K562 (cell line): Measurements from ENCODE around the gene OVCH2. TPM values are rescaled to one million over a fixed set of nuclear protein-coding genes. Genes with fewer than 3 reads are reported as not detected.

Source experiments
- ATAC-seq: fragments of 200-7000 bp; cut with Tn5 transposase; 3 replicates; pipeline ENCODE4 v1.9.1; 2020; ENCODE audit warnings: moderate library complexity
- BruUV-seq: library from RNA; stranded (reverse); fragments of 400-500 nt; replicated peaks from 2 replicates; lab custom pipeline; 2021; lab: Mats Ljungman, UMichigan
- CTCF ChIA-PET: fragments of 300-600 bp; formaldehyde crosslinking; extraction: SDS; loops from one replicate; lab custom pipeline; 2021; ENCODE audit warnings: low intra/inter-chr PET ratio; lab: Yijun Ruan, JAX
- POLR2A ChIA-PET: fragments of 300-600, 350-650 bp; sonication (Branson Sonifier 250); formaldehyde crosslinking; extraction: SDS; loops from one replicate; lab custom pipeline; 2021; ENCODE audit warnings: antibody characterized with exemption, inconsistent platforms; lab: Yijun Ruan, JAX
- DNase-seq, 4 experiments: peaks; one replicate each; pipeline versions ENCODE4 v3.0.0 to v3.0.0-alpha.2; 2011 to 2018; ENCODE audit warnings: low spot score in 3 of 4, mixed read lengths in 3 of 4; ENCODE audit errors: extremely low read depth in 1 of 4
- FAIRE-seq: peaks from 2 replicates; lab custom pipeline; 2011; peaks lifted over from hg19 to GRCh38; lab: Jason Lieb, UNC
- H2AFZ ChIP-seq: 2 replicates; pipeline ENCODE4 v1.6.0; 2011; ENCODE audit warnings: low read depth, low read length, control low read depth, inconsistent platforms
- H3K27ac ChIP-seq: fragments of 200-600 bp; 3 replicates; pipeline ENCODE4 v1.8.0; 2011; ENCODE audit warnings: low read depth, mild to moderate bottlenecking, control low read depth, inconsistent platforms, low read length, moderate library complexity, mixed read lengths; ENCODE audit errors: extremely low read depth
- H3K27me3 ChIP-seq, 2 experiments: fragments of 300-600 bp in 1 of 2; 2 replicates in 1 of 2; 3 replicates in 1 of 2; pipeline versions ENCODE4 v1.6.0 to v1.8.0; 2011; ENCODE audit warnings: inconsistent platforms in 2 of 2, low read length in 2 of 2, mild to moderate bottlenecking in 1 of 2, mixed read lengths in 1 of 2, moderate library complexity in 1 of 2; ENCODE audit not compliant: control insufficient read depth in 2 of 2, insufficient read depth in 2 of 2
- H3K36me3 ChIP-seq: fragments of 300-600 bp; 3 replicates; pipeline ENCODE4 v1.8.0; 2011; ENCODE audit warnings: mild to moderate bottlenecking, low read length, inconsistent platforms; ENCODE audit not compliant: control insufficient read depth, insufficient read depth
- H3K4me1 ChIP-seq, 2 experiments: fragments of 200-600 bp in 1 of 2; replicated peaks in 1 of 2; 2 replicates in 1 of 2; 3 replicates in 1 of 2; pipeline versions ENCODE4 v1.5.1 to v1.8.0; 2011; ENCODE audit warnings: inconsistent platforms in 2 of 2, low read length in 2 of 2, mild to moderate bottlenecking in 1 of 2, mixed read lengths in 1 of 2, moderate library complexity in 1 of 2; ENCODE audit not compliant: control insufficient read depth in 2 of 2, insufficient read depth in 2 of 2
- H3K4me2 ChIP-seq: 2 replicates; pipeline ENCODE4 v1.6.1; 2011; ENCODE audit warnings: low read length, control low read depth, inconsistent platforms, mixed read lengths; ENCODE audit not compliant: insufficient read depth
- H3K4me3 ChIP-seq: fragments of 200-600 bp; sonication (generic), shearing (Covaris generic); 2 replicates; pipeline ENCODE4 v1.5.1; 2016; ENCODE audit warnings: control low read depth, inconsistent platforms
- H3K79me2 ChIP-seq: fragments of 200-600 bp; 3 replicates; pipeline ENCODE4 v1.8.0; 2011; ENCODE audit warnings: low read length, inconsistent platforms; ENCODE audit not compliant: control insufficient read depth, insufficient read depth
- H3K9ac ChIP-seq, 2 experiments: 2 replicates each; pipeline versions ENCODE4 v1.6.0 to v1.6.1; 2011; ENCODE audit warnings: low read depth in 2 of 2, low read length in 2 of 2, control low read depth in 1 of 2, inconsistent platforms in 1 of 2, mild to moderate bottlenecking in 1 of 2, mixed read lengths in 1 of 2; ENCODE audit not compliant: insufficient read depth in 1 of 2
- H3K9me1 ChIP-seq: one replicate; pipeline ENCODE4 v1.6.0; 2011; ENCODE audit warnings: inconsistent platforms, mild to moderate bottlenecking, low read length, moderate library complexity; ENCODE audit not compliant: control insufficient read depth, insufficient read depth
- H3K9me3 ChIP-seq: replicated peaks from 2 replicates; pipeline ENCODE4 v1.5.1; 2011; ENCODE audit warnings: low read depth, low read length, inconsistent platforms; ENCODE audit not compliant: control insufficient read depth, insufficient read depth
- H4K20me1 ChIP-seq: replicated peaks from 2 replicates; pipeline ENCODE4 v1.6.1; 2011; ENCODE audit warnings: low read length, inconsistent platforms, mixed read lengths; ENCODE audit not compliant: control insufficient read depth, insufficient read depth
- HOMEZ ChIP-seq: fragments of 250-450 bp; sonication (Bioruptor Pico); IDR thresholded peaks from 2 replicates; pipeline ENCODE4 v1.4.0; 2020; ENCODE audit warnings: mild to moderate bottlenecking, moderate library complexity
- NKRF ChIP-seq: fragments of 450-650 bp; IDR thresholded peaks from 2 replicates; pipeline ENCODE4 v1.6.1; 2016; ENCODE audit warnings: borderline replicate concordance
- NUFIP1 ChIP-seq: fragments of 450-650 bp; IDR thresholded peaks from 2 replicates; pipeline ENCODE4 v1.6.1; 2018; ENCODE audit not compliant: partially characterized antibody
- SRF ChIP-seq, 2 experiments: fragments of 250-450, 450-650 bp in 1 of 2; sonication (Bioruptor Pico) in 1 of 2; sonication (generic) in 1 of 2; formaldehyde crosslinking; IDR thresholded peaks; 2 replicates each; pipeline versions ENCODE4 v1.5.0 to v1.5.1; 2020 to 2022; ENCODE audit warnings: mild to moderate bottlenecking in 1 of 2, missing genetic modification reagents in 1 of 2
- ZNF431 ChIP-seq: sonication (generic); formaldehyde crosslinking; IDR thresholded peaks from 2 replicates; pipeline ENCODE4 v1.8.0; 2022; ENCODE audit warnings: mild to moderate bottlenecking, missing genetic modification reagents
- ZNF511 ChIP-seq: sonication (generic); formaldehyde crosslinking; IDR thresholded peaks from 2 replicates; pipeline ENCODE4 v1.8.0; 2022; ENCODE audit warnings: mild to moderate bottlenecking, missing genetic modification reagents
- ZNF512 ChIP-seq: IDR thresholded peaks from 2 replicates; pipeline ENCODE4 v1.6.1; 2016; ENCODE audit warnings: missing genetic modification characterization, missing compliant biosample characterization
- WGBS: fragments of 100-300 bp; shearing (Covaris generic); methylation state at CpG from one replicate; pipeline ENCODE4 v1.1.6; 2016; ENCODE audit warnings: low coverage, mixed read lengths; ENCODE audit not compliant: insufficient coverage; ENCODE audit errors: missing lambda C conversion rate; 5-methylcytosine and 5-hydroxymethylcytosine counted together
- in situ Hi-C: fragments of 300-500 bp; cut with MboI; formaldehyde crosslinking; loops from 4 replicates; pipeline ENCODE4 v1.15.0; 2018; ENCODE audit warnings: inconsistent platforms, mixed read lengths
- intact Hi-C: fragments of 100-400 bp; cut with micrococcal nuclease; formaldehyde crosslinking; loops from 2 replicates; pipeline ENCODE4 v1.14.2; 2022
- polyA plus RNA-seq, 8 experiments: library from polyadenylated mRNA; depleted of rRNA in 4 of 8; stranded (reverse) in 5 of 8; unstranded in 3 of 8; fragments of >200 nt; fragmentation: Nextera tagmentation in 2 of 8; fragmentation: Illumina TruSeq in 1 of 8; extraction: Ambion mirVana in 2 of 8; extraction: Trizol in 1 of 8; gene quantifications; 2 replicates each; pipeline versions ENCODE4 v1.2.1 to v1.2.3, GENCODE V29; 2011 to 2014; ENCODE audit warnings: inconsistent platforms in 1 of 8, missing spikeins in 1 of 8
- total RNA-seq, 7 experiments: library from RNA; depleted of rRNA in 6 of 7; stranded (reverse); fragments of >200 nt in 6 of 7; fragmentation: Illumina TruSeq in 2 of 7; extraction: Trizol in 2 of 7; gene quantifications; 2 replicates each; pipeline versions ENCODE4 v1.2.1 to v1.2.3, GENCODE V29; 2011 to 2021; ENCODE audit warnings: low replicate concordance in 1 of 7

Gene OVCH2
- total and polyA plus RNA-seq, 9 of the 15 experiments (the other 6 are each of a cell fraction or from before 2014, with no cell fraction given), result not detected

- no peak overlapping the region for H3K27ac ChIP-seq
- H4K20me1 ChIP-seq, result peaks cover 7% of the 10 kb centered on the region; the same call in 1 of the 2 replicates
- TF ChIP-seq NKRF (no peak), NUFIP1 (no peak), ZNF512 (tag) (no peak), SRF (CRISPR knock-in tag; IDR thresholded peaks at IDR 0.05) (no peak), ZNF431 (CRISPR knock-in tag) (no peak), HOMEZ (CRISPR knock-in tag) (no peak), ZNF511 (CRISPR knock-in tag) (no peak)
- FAIRE-seq (no peak), ATAC-seq (no peak), DNase-seq (no peak)
- no peaks in the 10 kb centered on the region for H3K79me2 ChIP-seq
- no peak overlapping the region for H2AFZ ChIP-seq
- no peaks in the 10 kb centered on the region for H3K36me3 ChIP-seq
- ChIA-PET POLR2A (interaction anchor here (0.5 kb wide), 1 partner anchor 572 kb away, joined by 3 read pairs; no protein-coding TSS in a partner anchor), CTCF (no interaction called here)
- in situ Hi-C loops (no loop called here), intact Hi-C loops (loop anchor here (10.0 kb wide), 1 partner anchor 597 kb away; no protein-coding TSS in a partner anchor)
- H3K9me3 ChIP-seq, result no peaks in the 10 kb centered on the region
- H3K9me1 ChIP-seq, result no peaks in the 10 kb centered on the region
- no peak overlapping the region for H3K4me3 ChIP-seq
- BruUV-seq, result no TSS peak
- no peaks in the 10 kb centered on the region for H3K4me1 ChIP-seq
- H3K27me3 ChIP-seq, result peaks cover 0 to 4% of the 10 kb centered on the region in 2 experiments; a peak in 2 of 5 replicates
- H3K4me2 ChIP-seq, result no peak overlapping the region
- WGBS, result under 1% methylated on average over 6 of the region's 6 CpGs
- H3K9ac ChIP-seq, result no peak overlapping the region
Measured at GRCh38 chr11:7691759-7692350, 14.4 kb downstream of the OVCH2 start.
